ENCODE results near the gene MSANTD1.

DNA sequence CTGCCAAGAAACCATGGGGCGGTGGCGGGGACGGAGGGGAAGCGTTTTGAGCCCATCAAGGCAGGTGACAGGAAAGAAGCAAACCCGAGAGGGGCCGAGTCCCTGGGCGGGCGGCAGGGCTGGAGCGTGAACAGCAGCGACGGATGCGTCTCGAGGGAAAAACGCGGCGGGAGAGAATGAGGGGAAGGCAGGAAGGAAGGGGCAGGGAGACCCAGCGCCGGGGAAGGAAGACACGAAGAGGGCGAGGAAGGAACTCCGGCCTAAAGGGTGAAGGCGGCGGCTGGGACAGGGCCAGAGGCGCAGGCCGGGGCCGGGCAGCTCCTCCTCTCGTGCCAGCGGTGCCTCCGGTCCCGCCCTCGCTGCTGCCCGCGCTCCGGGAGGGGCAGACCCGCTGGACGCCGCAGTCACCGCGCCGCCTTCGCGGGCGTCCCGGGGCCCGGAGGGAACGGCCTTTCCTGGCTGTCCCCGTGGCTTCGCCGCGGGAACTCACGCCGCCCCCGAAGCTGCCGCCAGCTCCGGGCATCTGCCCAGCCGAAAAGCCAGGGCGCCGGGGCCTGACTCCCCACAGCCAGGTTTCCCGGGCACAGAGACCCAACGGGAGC is 43.1 kb downstream of the MSANTD1 start:
- TF ChIP-seq GABPA (IDR thresholded peaks at IDR 0.05; ENCODE audit: low read depth) (no peak), CTCF (IDR thresholded peaks at IDR 0.05; ENCODE audit: insufficient read depth, low read length) (no peak), POLR2AphosphoS5 (IDR thresholded peaks at IDR 0.05; ENCODE audit: low read depth) (no peak)

Data from HL-60 (cell line).